MM.1S (cell line): ENCODE measurements around the gene AKT1S1.

Experiments
- EZH2 ChIP-seq: fragments of 300-600 bp; sonication (generic); optimal IDR thresholded peaks from 2 replicates; pipeline ENCODE3; 2017; ENCODE audit warnings: low read depth, mild to moderate bottlenecking, antibody characterized with exemption, low read length, mixed read lengths
- EZH2phosphoT487 ChIP-seq: fragments of 300-600 bp; sonication (generic); IDR thresholded peaks from 2 replicates; pipeline ENCODE4 v1.6.1; 2018; ENCODE audit warnings: antibody characterized with exemption, low read length
- TF ChIP-seq, protein P1 (sequence below): fragments of 300-600 bp; sonication (generic); IDR thresholded peaks from 2 replicates; pipeline ENCODE4 v1.5.1; 2016; ENCODE audit warnings: antibody characterized with exemption, low read length, mixed read lengths

DNA sequence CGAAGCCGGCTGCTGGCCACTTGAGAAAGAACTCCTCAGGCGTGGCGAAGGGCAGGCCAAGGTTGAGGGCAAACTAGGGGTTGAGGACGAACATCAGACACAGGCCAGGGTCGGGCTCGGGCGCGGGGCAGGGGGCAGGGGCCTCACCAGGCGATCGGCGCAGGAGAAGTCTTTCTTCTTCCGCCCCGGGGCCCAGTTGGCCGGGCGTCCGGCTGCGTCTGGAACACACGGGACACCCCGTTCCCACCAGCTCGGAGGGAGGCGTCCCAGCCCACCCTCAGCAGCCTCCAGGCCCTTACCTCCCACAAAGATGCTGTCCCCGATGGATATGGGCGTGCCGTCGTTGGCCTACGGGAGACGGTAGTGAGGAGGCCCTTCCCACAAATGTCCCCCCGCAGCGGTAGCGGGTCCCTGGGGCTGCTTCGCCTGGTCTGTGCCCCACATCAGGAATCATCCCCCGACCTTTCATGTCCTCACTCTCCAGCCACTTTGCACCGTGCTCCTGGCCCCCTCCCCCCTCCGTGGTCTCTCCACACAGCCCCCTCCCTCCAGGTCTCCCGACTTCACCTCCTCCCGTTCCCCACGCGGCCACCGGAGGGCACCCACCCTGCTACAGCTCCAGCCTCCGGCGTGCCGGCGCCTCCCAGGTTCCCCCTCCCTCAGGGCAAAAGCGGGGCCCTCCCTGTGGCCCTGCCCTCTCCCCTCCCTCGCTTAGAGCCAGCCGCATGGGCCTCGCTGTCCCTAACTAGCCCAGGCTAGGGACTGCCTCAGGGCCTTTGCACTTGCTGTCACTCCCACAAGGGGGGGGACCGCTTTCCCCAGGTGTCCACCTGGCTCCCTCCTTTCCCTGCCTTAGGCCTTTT, 14.5 kb downstream of the AKT1S1 start:
- TF ChIP-seq, protein P1, sequence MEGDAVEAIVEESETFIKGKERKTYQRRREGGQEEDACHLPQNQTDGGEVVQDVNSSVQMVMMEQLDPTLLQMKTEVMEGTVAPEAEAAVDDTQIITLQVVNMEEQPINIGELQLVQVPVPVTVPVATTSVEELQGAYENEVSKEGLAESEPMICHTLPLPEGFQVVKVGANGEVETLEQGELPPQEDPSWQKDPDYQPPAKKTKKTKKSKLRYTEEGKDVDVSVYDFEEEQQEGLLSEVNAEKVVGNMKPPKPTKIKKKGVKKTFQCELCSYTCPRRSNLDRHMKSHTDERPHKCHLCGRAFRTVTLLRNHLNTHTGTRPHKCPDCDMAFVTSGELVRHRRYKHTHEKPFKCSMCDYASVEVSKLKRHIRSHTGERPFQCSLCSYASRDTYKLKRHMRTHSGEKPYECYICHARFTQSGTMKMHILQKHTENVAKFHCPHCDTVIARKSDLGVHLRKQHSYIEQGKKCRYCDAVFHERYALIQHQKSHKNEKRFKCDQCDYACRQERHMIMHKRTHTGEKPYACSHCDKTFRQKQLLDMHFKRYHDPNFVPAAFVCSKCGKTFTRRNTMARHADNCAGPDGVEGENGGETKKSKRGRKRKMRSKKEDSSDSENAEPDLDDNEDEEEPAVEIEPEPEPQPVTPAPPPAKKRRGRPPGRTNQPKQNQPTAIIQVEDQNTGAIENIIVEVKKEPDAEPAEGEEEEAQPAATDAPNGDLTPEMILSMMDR, result peak; percentile 16
- TF ChIP-seq EZH2 (no peak), EZH2phosphoT487 (no peak)
